CD4-positive, CD25-positive, alpha-beta regulatory T cell (primary cell): ENCODE measurements around the gene ARID1B. TPM values are rescaled to one million over a fixed set of nuclear protein-coding genes. Genes with fewer than 3 reads are reported as not detected.

Experiments used
- ATAC-seq, 2 donors: fragments of 150-1000 bp; cut with Tn5 transposase; one replicate each; pipeline ENCODE4 v1.10.0; 2021; ENCODE audit warnings: low read depth in 2 of 2, moderate number of reproducible peaks in 2 of 2, moderate library complexity in 1 of 2
- DNase-seq, 3 donors: peaks; one replicate each; pipeline versions ENCODE4 v3.0.0 to v3.0.0-alpha.2; 2012 to 2022; ENCODE audit warnings: mixed read lengths in 1 of 3
- H3K27ac ChIP-seq: one replicate; pipeline ENCODE4 v1.7.0; 2013; ENCODE audit warnings: mild to moderate bottlenecking, low read length; ENCODE audit not compliant: insufficient read depth, poor library complexity, severe bottlenecking
- H3K27me3 ChIP-seq: one replicate; pipeline ENCODE4 v1.7.0; 2013; ENCODE audit warnings: low read length; ENCODE audit not compliant: control insufficient read depth, insufficient read depth
- H3K36me3 ChIP-seq: one replicate; pipeline ENCODE4 v1.7.0; 2013; ENCODE audit warnings: mild to moderate bottlenecking, low read length, moderate library complexity; ENCODE audit not compliant: control insufficient read depth, insufficient read depth
- H3K4me1 ChIP-seq: 2 replicates; pipeline ENCODE4 v1.7.0; 2013; ENCODE audit warnings: mild to moderate bottlenecking, low read length; ENCODE audit not compliant: insufficient read depth, control insufficient read depth, poor library complexity, severe bottlenecking
- H3K4me3 ChIP-seq: one replicate; pipeline ENCODE4 v1.7.0; 2013; ENCODE audit warnings: low read depth, mild to moderate bottlenecking, low read length, moderate library complexity
- H3K9me3 ChIP-seq, 2 experiments: 1 replicate in 1 of 2; 2 replicates in 1 of 2; pipeline ENCODE4 v1.7.0; 2013; ENCODE audit warnings: low read length in 2 of 2, mild to moderate bottlenecking in 1 of 2, moderate library complexity in 1 of 2; ENCODE audit not compliant: control insufficient read depth in 2 of 2
- H3K27ac Mint-ChIP-seq, 3 donors: one replicate each; pipeline ENCODE4 v1.8.0; 2020 to 2022; ENCODE audit warnings: mild to moderate bottlenecking in 3 of 3, mixed read lengths in 3 of 3, moderate library complexity in 2 of 3
- H3K27me3 Mint-ChIP-seq: one replicate; pipeline ENCODE4 v1.8.0; 2022; ENCODE audit warnings: mild to moderate bottlenecking, mixed read lengths
- H3K36me3 Mint-ChIP-seq: one replicate; pipeline ENCODE4 v1.8.0; 2020; ENCODE audit warnings: mixed read lengths
- H3K4me1 Mint-ChIP-seq, 4 donors: one replicate each; pipeline ENCODE4 v1.8.0; 2020 to 2022; ENCODE audit warnings: mixed read lengths in 4 of 4, mild to moderate bottlenecking in 1 of 4
- H3K4me3 Mint-ChIP-seq, 4 donors: one replicate each; pipeline ENCODE4 v1.8.0; 2020 to 2022; ENCODE audit warnings: mild to moderate bottlenecking in 4 of 4, mixed read lengths in 4 of 4, moderate library complexity in 3 of 4
- H3K9me3 Mint-ChIP-seq, 7 donors: one replicate each; pipeline ENCODE4 v1.8.0; 2020 to 2022; ENCODE audit warnings: mixed read lengths in 7 of 7, mild to moderate bottlenecking in 3 of 7, moderate library complexity in 2 of 7
- polyA plus RNA-seq, 4 donors: library from polyadenylated mRNA; unstranded; fragments of 300-500 nt; fragmentation: Illumina TruSeq; gene quantifications; one replicate each; pipeline ENCODE4 v1.2.3, GENCODE V29; 2021
- total RNA-seq: library from RNA; stranded (reverse); gene quantifications from one replicate; pipeline ENCODE4 v1.2.3, GENCODE V29; 2022

ARID1B gene
- total and polyA plus RNA-seq, 5 donors from 2014 or later = 9.8 to 186 (median 12.4) TPM

DNA sequence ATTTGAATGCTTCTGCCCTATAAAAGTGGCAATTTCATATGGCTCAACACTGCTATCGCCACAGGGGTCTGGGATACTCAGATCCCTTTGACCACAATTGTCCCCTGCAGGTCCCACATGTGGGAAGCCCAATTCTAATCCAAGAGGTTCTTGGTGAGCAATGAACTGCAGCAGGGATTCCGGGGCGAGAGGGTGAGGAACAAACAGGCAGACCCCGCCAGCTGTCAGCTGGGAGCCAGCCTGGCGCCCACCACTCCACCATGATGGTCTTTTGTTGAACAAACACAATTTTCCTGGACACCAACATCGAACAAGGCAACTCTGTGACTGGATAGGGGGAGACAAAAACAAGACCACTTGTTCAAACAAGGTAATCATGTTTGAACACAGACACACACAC is 465.6 kb downstream of the ARID1B start:
- no peak overlapping the region for H3K27ac Mint-ChIP-seq
- H3K4me1 Mint-ChIP-seq = peaks cover 0 to 2% (median 0%) of the 10 kb centered on the region in 4 donors
- no peak overlapping the region for H3K4me3 Mint-ChIP-seq
- peaks cover 45% of the 10 kb centered on the region for H3K27me3 Mint-ChIP-seq
- peaks cover 0 to 6% (median 3%) of the 10 kb centered on the region in 7 donors for H3K9me3 Mint-ChIP-seq
- Histone ChIP-seq H3K36me3 (no peaks in the 10 kb centered on the region), H3K9me3 (no peaks in the 10 kb centered on the region), H3K4me3 (no peak overlapping the region), H3K27me3 (peaks cover 4% of the 10 kb centered on the region), H3K4me1 (peaks cover 6% of the 10 kb centered on the region), H3K27ac (no peak overlapping the region)
- H3K36me3 Mint-ChIP-seq = no peaks in the 10 kb centered on the region
- no peak for DNase-seq
- ATAC-seq = no peak

DNA sequence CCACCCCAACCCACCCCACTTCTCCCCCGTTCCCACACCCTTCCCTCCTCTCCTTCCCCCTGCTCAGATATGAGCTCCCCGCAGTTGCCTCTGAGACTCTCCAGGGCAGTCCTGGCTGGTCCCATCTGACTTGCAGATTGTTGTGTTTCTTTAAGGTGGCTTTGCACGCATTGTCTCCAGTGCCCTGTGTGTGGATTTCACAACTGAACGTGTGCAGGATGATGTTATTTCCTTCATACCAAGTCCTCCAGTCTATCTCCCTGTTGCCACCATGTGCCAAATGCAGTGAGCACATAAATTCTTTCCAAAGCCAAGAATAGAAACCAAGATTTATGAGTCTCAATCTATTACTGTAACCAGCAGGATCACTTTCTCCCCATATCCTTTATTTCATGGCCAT is 467.0 kb downstream of the ARID1B start:
- Histone ChIP-seq H3K4me3 (no peak overlapping the region), H3K4me1 (peaks cover 6% of the 10 kb centered on the region), H3K36me3 (no peaks in the 10 kb centered on the region), H3K27me3 (no peaks in the 10 kb centered on the region), H3K27ac (no peak overlapping the region), H3K9me3 (peaks cover 4 to 6% of the 10 kb centered on the region in 2 experiments)
- Mint-ChIP-seq H3K36me3 (no peaks in the 10 kb centered on the region), H3K4me1 (peaks cover 0 to 2% (median 0%) of the 10 kb centered on the region in 4 donors), H3K27ac (no peak overlapping the region), H3K27me3 (peaks cover 33% of the 10 kb centered on the region), H3K9me3 (peaks cover 0 to 15% (median 3%) of the 10 kb centered on the region in 7 donors), H3K4me3 (no peak overlapping the region)
- ATAC-seq = no peak
- DNase-seq = no peak

- Mint-ChIP-seq H3K4me1 (peaks cover 0 to 2% (median 0%) of the 10 kb centered on the region in 4 donors), H3K36me3 (no peaks in the 10 kb centered on the region), H3K4me3 (no peak overlapping the region), H3K9me3 (peaks cover 0 to 15% (median 3%) of the 10 kb centered on the region in 7 donors), H3K27me3 (peaks cover 29% of the 10 kb centered on the region), H3K27ac (no peak overlapping the region)
- DNase-seq (no peak), ATAC-seq (no peak)
- Histone ChIP-seq H3K36me3 (no peaks in the 10 kb centered on the region), H3K4me3 (no peak overlapping the region), H3K9me3 (peaks cover 4 to 6% of the 10 kb centered on the region in 2 experiments), H3K4me1 (peaks cover 6% of the 10 kb centered on the region), H3K27me3 (no peaks in the 10 kb centered on the region), H3K27ac (no peak overlapping the region)
Measured at GRCh38 chr6:157244780-157245179, 467.6 kb downstream of the ARID1B start.

DNA sequence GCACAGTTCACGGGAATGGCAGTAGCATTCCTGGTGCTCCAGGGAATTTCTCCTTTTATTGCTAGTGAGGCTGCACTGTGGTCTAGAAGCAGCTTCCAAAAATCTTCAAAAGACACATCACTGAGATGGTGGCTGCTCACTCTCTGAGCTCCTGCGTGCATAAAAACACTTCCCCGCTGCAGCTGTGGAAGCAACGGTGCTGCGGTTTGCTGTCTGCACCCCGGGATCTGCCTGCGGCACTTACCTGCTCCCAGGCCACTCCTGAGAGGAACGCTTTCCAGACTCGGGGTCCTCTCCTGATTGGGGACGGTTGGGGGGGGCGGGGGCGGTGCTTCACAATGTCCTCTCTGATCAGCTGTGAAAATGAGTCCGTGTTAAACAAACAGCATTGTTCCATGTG is 468.3 kb downstream of the ARID1B start:
- Mint-ChIP-seq H3K4me3 (no peak overlapping the region), H3K36me3 (no peaks in the 10 kb centered on the region)

GRCh38 chr6:157246048-157246630 is 469.0 kb downstream of the ARID1B start:
- H3K36me3 ChIP-seq = no peaks in the 10 kb centered on the region
- ATAC-seq (no peak), DNase-seq (no peak)
- no peak overlapping the region for H3K27ac ChIP-seq
- Mint-ChIP-seq H3K4me1 (no peaks in the 10 kb centered on the region), H3K27me3 (peaks cover 25% of the 10 kb centered on the region), H3K4me3 (no peak overlapping the region), H3K27ac (no peak overlapping the region), H3K9me3 (peaks cover 0 to 15% (median 4%) of the 10 kb centered on the region in 7 donors), H3K36me3 (no peaks in the 10 kb centered on the region)
- no peaks in the 10 kb centered on the region for H3K4me1 ChIP-seq
- no peaks in the 10 kb centered on the region for H3K27me3 ChIP-seq
- H3K4me3 ChIP-seq = no peak overlapping the region
- H3K9me3 ChIP-seq = peaks cover 4 to 6% of the 10 kb centered on the region in 2 experiments

More for the DNA sequence above, 468.3 kb downstream of the ARID1B start:
- DNase-seq (no peak), ATAC-seq (no peak)
- H3K27me3 ChIP-seq = no peaks in the 10 kb centered on the region
- H3K4me3 ChIP-seq = no peak overlapping the region
- peaks cover 4 to 6% of the 10 kb centered on the region in 2 experiments for H3K9me3 ChIP-seq
- H3K4me1 ChIP-seq = peaks cover 2% of the 10 kb centered on the region
- H3K9me3 Mint-ChIP-seq = peaks cover 0 to 15% (median 4%) of the 10 kb centered on the region in 7 donors
- no peak overlapping the region for H3K27ac ChIP-seq
- no peaks in the 10 kb centered on the region for H3K36me3 ChIP-seq
- H3K27me3 Mint-ChIP-seq = peaks cover 32% of the 10 kb centered on the region
- H3K27ac Mint-ChIP-seq = no peak overlapping the region
- peaks cover 0 to 2% (median 0%) of the 10 kb centered on the region in 4 donors for H3K4me1 Mint-ChIP-seq

DNA sequence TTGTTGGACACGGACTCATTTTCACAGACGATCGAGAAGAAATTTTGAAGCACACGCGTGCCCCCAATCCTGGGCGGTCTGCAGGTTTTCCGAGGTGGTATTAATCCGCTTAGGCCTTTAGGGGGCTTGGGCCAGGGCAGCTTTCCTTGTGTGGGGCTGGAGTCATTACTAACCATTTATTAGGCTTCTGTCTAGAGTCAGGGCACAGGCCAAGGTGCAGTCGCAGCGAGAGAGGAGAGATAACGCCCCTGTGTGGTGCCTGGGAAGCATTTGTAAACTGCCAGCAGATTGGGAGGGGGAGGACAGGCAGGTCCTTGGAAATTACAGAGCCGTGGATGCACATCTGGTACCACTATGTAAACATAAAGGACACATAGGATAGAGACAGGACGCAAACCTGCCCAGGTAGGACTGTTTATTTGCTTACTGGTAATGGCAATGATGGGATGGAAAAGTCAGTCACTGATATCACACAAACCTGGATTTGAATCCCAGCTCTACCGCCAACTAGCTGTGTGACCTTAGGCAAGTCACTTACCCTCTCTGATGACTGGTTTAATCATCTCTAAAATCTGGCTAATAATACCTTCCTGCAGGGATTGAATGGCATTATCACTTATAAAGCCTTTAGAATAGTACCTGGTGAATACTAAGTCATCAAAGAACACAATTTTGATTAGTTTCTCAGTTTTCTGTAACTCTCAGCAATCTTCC is 469.8 kb downstream of the ARID1B start:
- no peak overlapping the region for H3K27ac Mint-ChIP-seq
- H3K4me3 ChIP-seq = no peak overlapping the region
- no peaks in the 10 kb centered on the region for H3K4me1 Mint-ChIP-seq
- peaks cover 19% of the 10 kb centered on the region for H3K27me3 Mint-ChIP-seq
- H3K27ac ChIP-seq = no peak overlapping the region
- H3K36me3 ChIP-seq = no peaks in the 10 kb centered on the region
- no peak overlapping the region for H3K4me3 Mint-ChIP-seq
- H3K9me3 ChIP-seq = peaks cover 4 to 6% of the 10 kb centered on the region in 2 experiments
- no peaks in the 10 kb centered on the region for H3K27me3 ChIP-seq
- no peaks in the 10 kb centered on the region for H3K36me3 Mint-ChIP-seq
- no peak for DNase-seq
- no peaks in the 10 kb centered on the region for H3K4me1 ChIP-seq
- peaks cover 0 to 15% (median 3%) of the 10 kb centered on the region in 7 donors for H3K9me3 Mint-ChIP-seq
- ATAC-seq = no peak

GRCh38 chr6:157248264-157248663 is 471.1 kb downstream of the ARID1B start:
- H3K4me1 Mint-ChIP-seq = no peaks in the 10 kb centered on the region
- Histone ChIP-seq H3K9me3 (peaks cover 4 to 6% of the 10 kb centered on the region in 2 experiments), H3K4me3 (no peak overlapping the region), H3K27me3 (peaks cover 3% of the 10 kb centered on the region), H3K36me3 (no peaks in the 10 kb centered on the region), H3K27ac (no peak overlapping the region), H3K4me1 (no peaks in the 10 kb centered on the region)
- no peaks in the 10 kb centered on the region for H3K36me3 Mint-ChIP-seq
- H3K27me3 Mint-ChIP-seq = peaks cover 14% of the 10 kb centered on the region
- no peak for DNase-seq
- ATAC-seq = no peak
- H3K9me3 Mint-ChIP-seq = peaks cover 0 to 14% (median 3%) of the 10 kb centered on the region in 7 donors
- no peak overlapping the region for H3K4me3 Mint-ChIP-seq
- no peak overlapping the region for H3K27ac Mint-ChIP-seq
